Transverse colon (tissue), 4 donors: ENCODE results near the gene TMEM11.

Experiments
- POLR2A ChIP-seq: fragments of 450-650 bp; IDR thresholded peaks from one replicate; pipeline ENCODE4 v1.6.1; 2016; ENCODE audit warnings: antibody characterized with exemption, mild to moderate bottlenecking, moderate library complexity
- POLR2AphosphoS5 ChIP-seq, 3 donors: sonication (generic); formaldehyde crosslinking; IDR thresholded peaks; one replicate each; pipeline ENCODE4 v1.6.1; 2016; ENCODE audit warnings: antibody characterized with exemption in 3 of 3
- TF ChIP-seq, protein P1 (sequence below), 5 experiments: fragments of 200-600 bp in 3 of 5; fragments of 450-650 bp in 2 of 5; sonication (generic) in 3 of 5; IDR thresholded peaks; 1 replicate in 2 of 5; 2 replicates in 3 of 5; pipeline ENCODE4 v1.5.1; 2016 to 2017; ENCODE audit warnings: antibody characterized with exemption in 5 of 5, inconsistent platforms in 3 of 5, mild to moderate bottlenecking in 2 of 5, moderate library complexity in 1 of 5

DNA sequence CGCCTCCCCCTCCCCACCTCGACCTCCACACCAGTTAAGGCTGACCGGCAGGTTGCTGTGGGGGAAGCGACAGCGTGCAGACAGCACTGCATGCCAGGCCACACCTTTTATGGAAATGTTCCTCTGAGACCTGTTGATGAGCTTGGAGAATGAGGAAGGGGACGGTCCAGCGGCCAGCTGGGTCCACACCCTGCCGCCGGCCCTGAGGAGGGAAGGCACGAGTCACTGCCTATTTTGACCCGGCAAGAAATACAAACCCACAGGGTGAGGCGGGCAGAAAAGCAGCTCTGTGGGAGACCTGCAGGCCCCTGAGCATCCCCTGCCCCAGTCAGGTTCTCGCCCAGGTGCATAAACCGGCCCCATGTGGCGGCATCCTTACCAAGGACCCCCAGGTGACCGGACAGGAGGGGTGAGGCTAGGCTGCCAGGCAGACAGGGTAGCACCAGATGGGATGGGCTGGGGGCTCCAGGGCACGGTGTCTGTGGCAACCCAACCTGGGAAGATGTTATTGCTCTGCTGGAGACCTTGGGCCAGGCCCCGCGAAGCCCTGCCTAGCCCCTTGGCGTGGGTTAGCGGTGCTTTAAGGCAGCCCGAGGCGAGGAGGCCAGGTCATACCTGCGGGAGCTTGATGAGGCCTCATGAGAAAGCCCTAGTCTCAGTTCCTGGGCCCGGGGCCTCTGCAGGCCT is 26.6 kb upstream of the TMEM11 start:
- TF ChIP-seq, protein P1, sequence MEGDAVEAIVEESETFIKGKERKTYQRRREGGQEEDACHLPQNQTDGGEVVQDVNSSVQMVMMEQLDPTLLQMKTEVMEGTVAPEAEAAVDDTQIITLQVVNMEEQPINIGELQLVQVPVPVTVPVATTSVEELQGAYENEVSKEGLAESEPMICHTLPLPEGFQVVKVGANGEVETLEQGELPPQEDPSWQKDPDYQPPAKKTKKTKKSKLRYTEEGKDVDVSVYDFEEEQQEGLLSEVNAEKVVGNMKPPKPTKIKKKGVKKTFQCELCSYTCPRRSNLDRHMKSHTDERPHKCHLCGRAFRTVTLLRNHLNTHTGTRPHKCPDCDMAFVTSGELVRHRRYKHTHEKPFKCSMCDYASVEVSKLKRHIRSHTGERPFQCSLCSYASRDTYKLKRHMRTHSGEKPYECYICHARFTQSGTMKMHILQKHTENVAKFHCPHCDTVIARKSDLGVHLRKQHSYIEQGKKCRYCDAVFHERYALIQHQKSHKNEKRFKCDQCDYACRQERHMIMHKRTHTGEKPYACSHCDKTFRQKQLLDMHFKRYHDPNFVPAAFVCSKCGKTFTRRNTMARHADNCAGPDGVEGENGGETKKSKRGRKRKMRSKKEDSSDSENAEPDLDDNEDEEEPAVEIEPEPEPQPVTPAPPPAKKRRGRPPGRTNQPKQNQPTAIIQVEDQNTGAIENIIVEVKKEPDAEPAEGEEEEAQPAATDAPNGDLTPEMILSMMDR (IDR thresholded peaks at IDR 0.05): no peak
- TF ChIP-seq POLR2A (no peak), POLR2AphosphoS5 (IDR thresholded peaks at IDR 0.05) (no peak)
